HepG2 (cell line): ENCODE data around the gene SBK2. TPM values are rescaled to one million over a fixed set of nuclear protein-coding genes. Genes with fewer than 3 reads are reported as not detected.
A peak's percentile ranks its signal among the peaks of the same experiment; 100 is the strongest.

Experiments used
- AHR ChIP-seq: IDR thresholded peaks from 2 replicates; pipeline ENCODE4 v1.6.1; 2018; ENCODE audit warnings: missing genetic modification reagents, missing compliant biosample characterization
- ESRRA ChIP-seq: sonication (generic); formaldehyde crosslinking; IDR thresholded peaks from 2 replicates; pipeline ENCODE4 v1.5.1; 2020; ENCODE audit warnings: mild to moderate bottlenecking, low read depth, missing genetic modification reagents
- FOXK2 ChIP-seq: fragments of 450-650 bp; IDR thresholded peaks from 2 replicates; pipeline ENCODE4 v1.6.1; 2016
- GATAD2A ChIP-seq: IDR thresholded peaks from 2 replicates; pipeline ENCODE4 v1.6.1; 2016
- KAT7 ChIP-seq: IDR thresholded peaks from 2 replicates; pipeline ENCODE4 v1.6.1; 2018; ENCODE audit warnings: borderline replicate concordance, missing compliant biosample characterization
- KMT2B ChIP-seq: IDR thresholded peaks from 2 replicates; pipeline ENCODE4 v1.6.1; 2016; ENCODE audit warnings: missing genetic modification reagents, missing compliant biosample characterization
- SAP130 ChIP-seq: IDR thresholded peaks from 2 replicates; pipeline ENCODE4 v1.6.1; 2016; ENCODE audit warnings: low read depth
- ZBTB40 ChIP-seq, 2 experiments: fragments of 450-650 bp in 1 of 2; sonication (generic) in 1 of 2; formaldehyde crosslinking in 1 of 2; IDR thresholded peaks; 2 replicates each; pipeline versions ENCODE4 v1.6.1 to v1.8.0; 2016 to 2022; ENCODE audit warnings: antibody characterized with exemption in 1 of 2, mild to moderate bottlenecking in 1 of 2, missing genetic modification reagents in 1 of 2
- ZBTB7B ChIP-seq: sonication (generic); formaldehyde crosslinking; IDR thresholded peaks from 2 replicates; pipeline ENCODE4 v1.4.0; 2020; ENCODE audit warnings: missing genetic modification reagents
- ZNF264 ChIP-seq: sonication (generic); formaldehyde crosslinking; IDR thresholded peaks from 2 replicates; pipeline ENCODE4 v1.4.0; 2020; ENCODE audit warnings: missing genetic modification reagents
- ZNF841 ChIP-seq: sonication (generic); formaldehyde crosslinking; IDR thresholded peaks from 2 replicates; pipeline ENCODE4 v1.8.1; 2023; ENCODE audit warnings: missing genetic modification reagents, borderline replicate concordance
- ZSCAN12 ChIP-seq: sonication (generic); formaldehyde crosslinking; IDR thresholded peaks from 2 replicates; pipeline ENCODE4 v1.9.0; 2021; ENCODE audit warnings: mild to moderate bottlenecking, missing genetic modification reagents
- ZUFSP ChIP-seq: sonication (generic); formaldehyde crosslinking; IDR thresholded peaks from 2 replicates; pipeline ENCODE4 v1.9.0; 2021; ENCODE audit warnings: missing genetic modification reagents, mild to moderate bottlenecking, borderline replicate concordance
- polyA plus RNA-seq, 8 experiments: library from polyadenylated mRNA; depleted of rRNA in 3 of 8; stranded (reverse) in 7 of 8; unstranded in 1 of 8; fragments of >200 nt; fragmentation: Illumina TruSeq in 4 of 8; extraction: Trizol in 4 of 8; gene quantifications; 2 replicates each; pipeline versions ENCODE4 v1.2.1 to v1.2.3, GENCODE V29; 2011 to 2016; ENCODE audit warnings: low read depth in 4 of 8, missing spikeins in 1 of 8, mixed read lengths in 1 of 8; ENCODE audit not compliant: insufficient read depth in 1 of 8
- total RNA-seq, 5 experiments: library from RNA; depleted of rRNA; stranded (reverse); fragments of >200 nt; fragmentation: Illumina TruSeq; extraction: Trizol; gene quantifications; 2 replicates each; pipeline ENCODE4 v1.2.3, GENCODE V29; 2016; ENCODE audit warnings: low read depth in 1 of 5
- TF ChIP-seq, protein P1 (sequence below): IDR thresholded peaks from 2 replicates; pipeline ENCODE4 v1.6.1; 2016; ENCODE audit warnings: low read depth, control low read depth

SBK2 gene
- total and polyA plus RNA-seq, 2 of the 13 experiments (the other 11 are each of a cell fraction or from before 2014, with no cell fraction given) = 0.24 TPM; not detected in 1

DNA sequence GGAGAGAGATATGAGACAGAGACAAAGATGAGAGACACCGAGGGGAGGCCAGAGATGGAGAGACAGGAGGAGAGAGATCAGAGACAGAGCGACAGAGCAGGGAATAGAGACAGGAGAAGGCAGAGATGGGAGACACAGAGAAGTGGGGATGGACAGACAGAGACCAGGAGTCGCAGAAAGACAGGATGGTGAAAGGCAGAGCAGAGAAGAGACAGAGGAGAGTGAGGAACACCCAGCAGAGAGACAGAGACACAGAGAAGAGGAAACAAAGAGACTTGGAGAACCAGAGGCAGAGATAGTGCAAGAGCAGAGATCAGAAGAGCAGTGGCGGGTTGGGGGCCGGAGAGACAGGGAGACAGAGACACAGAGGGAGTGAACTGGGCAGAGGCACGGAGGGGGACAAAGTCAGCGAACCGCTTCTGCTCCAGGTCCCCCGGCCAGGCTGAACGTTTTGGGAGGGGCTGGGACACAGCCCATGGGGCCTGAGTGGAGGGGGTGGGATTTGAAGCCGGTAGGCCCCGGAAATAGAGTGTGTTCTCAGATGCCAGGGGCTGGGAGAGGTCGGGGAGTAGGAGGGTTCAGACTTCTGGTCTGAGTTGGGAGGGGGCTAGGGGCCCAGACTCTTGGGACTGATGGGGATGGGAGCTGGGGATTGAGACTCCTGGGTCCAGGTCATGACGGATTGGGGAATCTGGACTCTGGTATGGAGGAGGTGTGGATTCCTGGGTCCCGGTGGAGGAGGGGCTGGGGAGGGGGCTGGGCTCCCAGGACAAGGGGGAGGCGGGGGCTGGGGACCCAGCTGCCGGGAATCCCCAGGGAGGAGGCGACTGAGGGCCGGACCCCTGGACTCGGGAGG, 43.1 kb upstream of the SBK2 start (continued):
- no peak for TF ChIP-seq ZSCAN12 (CRISPR knock-in tag)
- TF ChIP-seq ZUFSP = no peak
- TF ChIP-seq ZBTB7B = no peak
- TF ChIP-seq ESRRA (CRISPR knock-in tag) = no peak
- TF ChIP-seq KMT2B (CRISPR knock-in tag) = 0 out of 2 replicates have a peak, but pooled peaks have one; percentile 26
- no peak for TF ChIP-seq KAT7 (CRISPR knock-in tag)
- no peak for TF ChIP-seq ZNF264 (CRISPR knock-in tag)
- no peak for TF ChIP-seq ZBTB40 (IDR thresholded peaks at IDR 0.05)
- TF ChIP-seq ZBTB40 (CRISPR knock-in tag; IDR thresholded peaks at IDR 0.05) = no peak
- no peak for TF ChIP-seq GATAD2A
- TF ChIP-seq FOXK2 = 0 out of 2 replicates have a peak, but pooled peaks have one; percentile 6
- TF ChIP-seq SAP130 (CRISPR knock-in tag) = peak; percentile 50; the same call in 1 of the 2 replicates
- TF ChIP-seq ZNF841 (CRISPR knock-in tag) = no peak
- no peak for TF ChIP-seq AHR
- TF ChIP-seq, protein P1, sequence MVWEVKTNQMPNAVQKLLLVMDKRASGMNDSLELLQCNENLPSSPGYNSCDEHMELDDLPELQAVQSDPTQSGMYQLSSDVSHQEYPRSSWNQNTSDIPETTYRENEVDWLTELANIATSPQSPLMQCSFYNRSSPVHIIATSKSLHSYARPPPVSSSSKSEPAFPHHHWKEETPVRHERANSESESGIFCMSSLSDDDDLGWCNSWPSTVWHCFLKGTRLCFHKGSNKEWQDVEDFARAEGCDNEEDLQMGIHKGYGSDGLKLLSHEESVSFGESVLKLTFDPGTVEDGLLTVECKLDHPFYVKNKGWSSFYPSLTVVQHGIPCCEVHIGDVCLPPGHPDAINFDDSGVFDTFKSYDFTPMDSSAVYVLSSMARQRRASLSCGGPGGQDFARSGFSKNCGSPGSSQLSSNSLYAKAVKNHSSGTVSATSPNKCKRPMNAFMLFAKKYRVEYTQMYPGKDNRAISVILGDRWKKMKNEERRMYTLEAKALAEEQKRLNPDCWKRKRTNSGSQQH (CRISPR knock-in tag) = 0 out of 2 replicates have a peak, but pooled peaks have one; percentile 18
